HG02870 (cell line): ENCODE measurements around the gene KCNJ12.
"Not testable (repeated sequence)": the region's sequence is repeated elsewhere in the genome, so short reads cannot be mapped to it uniquely, and the experiment has no call there.

ENCODE experiments used
- ATAC-seq: cut with Tn5 transposase; IDR thresholded peaks from one replicate; pipeline ENCODE4 v1.9.1; 2021; ENCODE audit warnings: mild to moderate bottlenecking, moderate library complexity; ENCODE audit not compliant: unreplicated experiment

Gene KCNJ12

GRCh38 chr17:21348926-21349261 is 27.3 kb upstream of the KCNJ12 start:
- not testable (repeated sequence) for ATAC-seq

DNA sequence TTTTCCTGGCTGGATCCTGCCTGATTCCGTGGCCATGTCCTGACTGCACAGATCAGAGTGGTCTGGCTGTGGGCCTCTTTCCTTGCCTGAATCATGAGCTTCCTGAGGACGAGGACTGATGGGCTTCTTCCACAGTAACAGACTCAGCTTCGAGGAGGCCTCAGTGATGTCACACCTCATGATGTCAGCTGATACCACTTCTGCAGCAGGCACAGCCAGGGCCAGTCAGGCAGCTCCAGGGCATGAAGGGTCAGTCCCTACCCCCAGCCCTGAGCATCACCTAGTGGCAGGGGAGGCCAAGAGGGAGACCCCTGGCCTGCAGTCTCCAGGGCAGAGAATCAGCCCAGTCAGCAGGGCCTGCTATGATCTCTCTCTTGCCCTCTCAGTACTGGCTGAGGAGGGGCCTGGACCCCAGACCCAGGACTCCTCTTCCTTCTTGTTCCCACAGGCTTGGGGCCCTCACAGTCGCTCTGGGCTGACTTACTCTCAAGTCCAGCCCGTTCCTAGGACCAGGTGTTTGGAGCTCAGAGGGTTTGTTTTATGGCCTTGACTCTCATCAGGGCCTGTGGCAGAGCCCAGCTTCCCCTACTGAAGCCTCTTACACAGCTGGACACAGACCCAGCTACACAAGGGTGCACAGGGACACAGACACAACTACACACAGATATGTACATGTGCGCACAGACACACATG is 26.7 kb upstream of the KCNJ12 start:
- ATAC-seq: not testable (repeated sequence)

- ATAC-seq: not testable (repeated sequence)
These were observed 25.7 kb upstream of the KCNJ12 start for GRCh38 chr17:21350495-21350894.

DNA sequence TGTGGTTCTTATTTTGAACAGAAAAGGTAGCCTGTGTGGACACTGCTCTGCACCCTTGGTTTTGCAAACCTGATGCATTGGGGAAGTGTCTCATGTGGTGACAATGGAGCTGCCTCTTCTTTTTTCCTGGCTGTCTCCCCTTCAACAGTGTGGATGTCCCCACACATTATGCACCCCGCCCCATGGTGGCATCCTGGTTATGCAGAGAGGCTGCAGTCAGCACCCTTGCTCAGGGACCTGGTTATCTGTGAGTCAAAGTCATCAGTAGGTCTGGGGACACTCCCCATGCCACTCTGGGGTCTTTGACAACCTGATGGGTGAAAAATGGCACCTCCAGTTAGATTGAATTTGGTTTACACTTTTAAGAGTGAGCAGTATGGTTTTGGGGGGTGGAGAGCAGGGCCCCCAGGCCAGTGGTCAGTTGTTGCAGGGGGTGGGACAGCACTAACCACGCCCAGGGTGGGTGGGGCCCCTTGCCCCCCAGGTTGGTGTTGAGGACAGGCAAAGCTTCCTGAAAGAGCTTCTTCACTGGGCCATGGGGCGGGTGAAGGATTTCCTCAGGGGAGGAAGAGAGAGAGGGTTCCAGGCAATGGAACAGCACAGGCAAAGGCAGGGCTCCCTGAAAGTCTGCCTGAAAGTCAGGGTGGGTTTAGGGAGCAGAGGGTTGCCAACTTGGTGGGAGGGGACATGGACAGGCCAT is 24.6 kb upstream of the KCNJ12 start:
- ATAC-seq: no peak

DNA sequence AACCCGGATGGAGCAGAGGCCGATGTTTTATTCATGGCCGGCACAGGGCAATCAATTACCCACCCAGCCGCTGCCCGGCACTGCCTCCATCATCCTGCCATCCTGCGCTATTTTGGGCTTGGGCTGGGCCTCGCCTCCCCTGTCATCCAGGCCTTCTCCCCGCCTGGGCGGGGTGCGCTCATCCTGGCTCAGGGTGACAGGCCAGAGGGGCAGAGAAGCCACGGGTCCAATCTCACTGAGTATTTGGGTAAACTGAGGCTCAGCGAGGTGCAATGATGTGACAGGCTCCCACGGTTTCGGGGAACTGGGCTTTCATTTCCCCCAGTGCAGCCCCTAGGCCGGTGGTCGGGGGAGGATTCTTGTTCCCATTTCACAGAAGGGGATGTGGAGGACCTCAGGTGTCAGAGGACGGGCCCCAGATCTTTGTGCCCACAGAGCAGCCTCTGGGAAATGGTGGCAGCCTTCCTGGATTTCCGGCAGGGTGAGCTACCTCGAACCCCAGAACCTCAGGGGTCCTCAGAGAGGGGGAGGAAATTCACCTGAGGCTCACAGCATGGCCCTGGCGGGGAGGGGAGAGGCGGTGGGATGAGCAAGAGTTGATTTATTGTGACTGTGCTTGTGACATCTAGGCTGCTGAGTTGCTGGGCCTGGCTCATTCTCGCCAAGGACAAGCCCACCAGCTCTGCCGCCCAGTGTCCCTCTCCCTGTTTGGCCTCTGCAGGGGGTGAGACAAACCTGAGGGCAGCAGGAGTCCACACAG is 23.8 kb upstream of the KCNJ12 start:
- ATAC-seq: no peak

DNA sequence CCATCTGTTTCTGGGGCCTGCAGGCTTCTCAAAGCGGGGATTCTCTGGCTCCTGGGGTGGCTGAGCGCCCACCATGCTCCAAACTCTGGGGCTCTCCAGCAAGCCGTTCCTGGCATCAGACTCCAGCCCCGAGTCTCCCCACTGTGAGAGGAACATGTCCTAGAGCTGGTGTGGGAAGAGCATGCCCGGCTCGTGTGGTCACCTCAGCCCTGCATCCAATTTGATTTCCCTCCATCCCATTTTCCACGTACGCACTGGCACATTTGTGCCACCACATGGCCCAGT is 23.2 kb upstream of the KCNJ12 start:
- no peak for ATAC-seq

GRCh38 chr17:21353326-21354010 is 22.7 kb upstream of the KCNJ12 start:
- ATAC-seq: no peak

DNA sequence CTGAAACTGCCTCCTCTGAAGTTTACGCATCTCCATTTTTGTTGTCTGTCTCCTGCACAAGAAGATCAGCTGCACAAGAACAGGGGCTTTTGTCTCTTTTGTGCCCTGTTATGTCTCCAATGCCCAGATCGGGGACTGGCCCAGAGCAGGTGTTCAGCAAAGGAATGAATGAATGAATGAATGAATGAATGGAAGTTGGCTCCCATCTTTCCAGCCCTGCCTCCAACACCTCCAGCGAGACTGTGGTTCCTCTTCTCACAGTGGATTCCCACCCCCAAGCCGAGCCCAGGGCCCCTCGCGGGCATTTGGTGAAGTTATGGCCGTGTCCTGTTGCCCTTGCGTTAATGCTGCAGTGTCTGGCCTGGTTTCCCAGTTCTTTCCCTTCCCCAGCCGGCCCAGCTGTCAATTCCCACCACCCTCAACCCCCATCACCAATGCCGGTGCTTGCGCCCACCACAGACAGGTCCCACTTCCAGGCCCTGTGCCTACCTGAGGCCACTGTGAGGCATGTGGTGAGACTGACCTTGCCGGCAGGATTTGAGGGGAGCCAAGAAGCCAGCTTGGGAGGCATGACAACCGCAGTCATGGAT is 21.3 kb upstream of the KCNJ12 start:
- ATAC-seq: no peak

DNA sequence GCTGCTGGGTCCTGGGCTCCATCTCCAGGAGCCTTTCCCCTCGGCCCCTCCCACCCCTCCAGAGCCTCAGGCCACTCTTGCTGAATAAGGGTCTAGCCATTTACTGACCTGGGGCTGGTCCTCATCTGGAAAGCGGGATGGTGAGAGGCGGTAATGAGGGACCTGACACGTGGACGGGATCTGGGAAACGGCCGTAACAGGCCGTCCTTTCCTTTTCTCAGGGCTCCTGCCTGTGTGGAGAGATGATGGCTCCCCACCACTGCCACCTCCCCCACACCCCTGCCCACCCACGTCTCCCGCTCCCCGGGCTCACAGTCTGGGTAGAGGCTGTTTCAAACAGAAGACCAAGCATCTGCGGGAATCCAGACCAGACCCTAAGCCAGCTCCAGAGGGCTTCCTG is 20.6 kb upstream of the KCNJ12 start:
- ATAC-seq: no peak

DNA sequence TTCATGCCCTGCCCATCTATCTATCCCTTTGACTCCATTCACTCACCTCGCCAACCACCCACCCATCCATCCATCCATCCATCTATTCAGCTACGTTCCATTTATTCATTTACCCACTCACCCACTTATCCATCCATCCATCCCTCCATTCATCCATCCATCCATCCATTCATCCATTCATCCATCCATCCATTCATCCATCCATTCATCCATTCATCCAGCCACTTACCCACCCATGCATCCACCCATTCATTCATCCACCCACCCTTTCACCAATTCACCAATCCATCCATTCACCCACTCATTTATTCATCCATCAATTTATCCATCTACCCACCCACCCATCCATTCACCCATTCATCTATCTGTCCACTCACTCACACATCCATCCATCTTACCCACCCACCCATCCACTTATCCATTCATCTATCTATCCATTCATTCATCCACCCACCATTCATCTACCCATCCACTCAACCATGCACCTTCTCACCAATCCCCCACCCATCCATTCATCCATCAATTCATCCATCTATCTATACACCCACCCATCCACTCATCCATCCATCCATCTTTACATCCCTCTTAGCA is 19.5 kb upstream of the KCNJ12 start:
- ATAC-seq: no peak

GRCh38 chr17:21357281-21357680 is 18.9 kb upstream of the KCNJ12 start:
- no peak for ATAC-seq

DNA sequence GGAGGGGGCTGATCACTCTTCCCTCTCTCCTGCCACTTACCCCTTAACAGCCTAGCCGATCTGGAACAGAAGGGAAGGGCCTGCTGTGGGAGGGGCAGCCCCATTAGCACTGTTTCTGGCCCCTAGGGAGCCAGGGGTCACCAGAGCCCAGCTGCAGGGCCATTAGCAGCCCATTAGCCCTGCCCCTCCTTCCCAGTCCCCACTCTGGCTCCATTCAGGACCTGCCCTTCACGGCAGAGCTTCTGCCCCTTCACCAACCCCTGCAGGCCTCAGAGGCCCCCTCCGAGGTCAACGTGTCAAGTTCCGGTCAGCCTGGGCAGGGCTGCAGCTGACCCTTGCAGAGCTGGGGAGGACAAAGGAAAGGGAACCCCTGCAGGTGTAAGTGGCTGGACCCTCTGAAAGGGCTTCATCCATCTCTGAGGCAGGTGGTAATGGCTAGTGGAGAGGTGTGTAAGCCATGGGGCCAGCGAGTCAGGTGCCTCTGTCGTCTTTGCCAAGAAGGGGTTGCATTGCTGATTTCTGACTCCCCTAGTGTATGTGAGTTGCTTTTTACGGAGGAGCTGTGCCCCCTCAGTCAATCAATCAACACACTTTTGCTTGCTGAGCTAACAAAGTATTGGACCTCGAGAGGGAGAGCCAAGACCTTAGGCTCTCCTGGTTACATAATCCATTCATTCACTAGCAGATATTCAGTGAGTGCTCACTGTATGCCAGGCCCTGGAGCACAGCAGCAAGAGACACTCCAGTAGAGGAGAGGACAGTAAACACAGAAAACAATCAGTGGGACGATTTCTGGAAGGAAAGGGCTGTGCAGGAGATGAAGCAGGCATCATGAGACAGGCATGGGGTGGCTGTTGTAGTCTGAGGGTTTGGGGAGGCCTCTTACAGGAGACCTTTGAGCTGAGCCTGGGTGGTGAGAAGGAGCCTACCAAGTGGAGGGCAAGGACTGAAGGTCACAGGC is 18.2 kb upstream of the KCNJ12 start:
- no peak for ATAC-seq

- no peak for ATAC-seq
These were observed 17.3 kb upstream of the KCNJ12 start for GRCh38 chr17:21358682-21359482.

- ATAC-seq: no peak
These were observed 16.7 kb upstream of the KCNJ12 start for GRCh38 chr17:21359483-21359840.

GRCh38 chr17:21360048-21360447 is 16.1 kb upstream of the KCNJ12 start:
- no peak for ATAC-seq

DNA sequence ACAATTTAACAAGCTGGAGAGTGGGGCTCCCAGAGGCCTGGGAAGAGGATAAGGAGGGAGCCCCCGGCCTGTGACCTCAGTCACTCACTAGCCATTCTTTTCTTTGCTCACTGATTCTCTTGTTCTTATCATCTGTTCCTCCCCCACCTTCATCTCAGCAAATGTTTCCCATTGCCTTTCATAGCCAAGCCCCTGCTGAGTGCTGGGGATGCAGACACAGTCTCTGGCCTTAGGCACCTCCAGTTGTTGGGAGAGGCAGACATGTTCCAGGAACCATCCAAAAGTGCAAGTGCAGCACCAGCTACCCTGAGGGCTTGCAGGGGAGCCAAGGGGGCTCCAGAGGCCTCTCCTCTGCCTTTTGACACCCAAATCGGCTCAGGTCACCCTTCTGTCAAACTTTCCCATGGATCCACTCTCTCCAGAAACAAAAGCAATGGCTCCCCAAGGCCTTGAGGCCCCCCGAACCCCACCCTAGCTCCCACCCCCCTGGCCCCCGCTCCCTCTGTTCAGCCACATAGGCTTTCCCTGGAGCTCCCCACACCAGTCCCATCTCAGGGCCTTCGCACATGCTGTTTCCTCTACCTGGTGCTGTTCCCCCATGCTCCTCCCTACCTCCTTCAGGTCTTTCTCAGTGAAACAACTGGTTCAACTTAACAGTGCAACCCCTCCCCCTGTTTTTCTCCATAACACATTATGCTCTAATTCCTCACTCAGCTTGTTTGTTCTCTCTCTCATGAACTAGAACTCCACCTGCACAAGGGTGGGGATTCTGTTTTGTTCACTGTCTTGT is 14.9 kb upstream of the KCNJ12 start:
- no peak for ATAC-seq

- ATAC-seq: no peak
These were observed 13.7 kb upstream of the KCNJ12 start for GRCh38 chr17:21362331-21362931.
